CD4-positive, alpha-beta T cell (primary cell): ENCODE data around the gene MVD. TPM values are rescaled to one million over a fixed set of nuclear protein-coding genes. Genes with fewer than 3 reads are reported as not detected.

Experiments used
- ATAC-seq: fragments of 200-7000 bp; cut with Tn5 transposase; one replicate; pipeline ENCODE4 v1.10.0; 2022; ENCODE audit warnings: mild to moderate bottlenecking; ENCODE audit not compliant: poor library complexity
- CTCF ChIA-PET: fragments of 350-600 bp; sonication (Branson Sonifier 250); formaldehyde crosslinking; loops from one replicate; lab custom pipeline; 2021; ENCODE audit warnings: antibody characterized with exemption, inconsistent platforms; lab: Charles Lee
- POLR2A ChIA-PET: fragments of 350-600 bp; sonication (Branson Sonifier 250); formaldehyde crosslinking; loops from one replicate; lab custom pipeline; 2021; ENCODE audit warnings: antibody characterized with exemption, inconsistent platforms; lab: Charles Lee
- DNase-seq, 14 experiments: peaks; one replicate each; pipeline ENCODE4 v3.0.0-alpha.2; 2013 to 2020; ENCODE audit warnings: mixed read lengths in 2 of 14
- H3K27ac ChIP-seq, 2 donors: one replicate each; pipeline versions ENCODE4 v1.5.1 to v1.7.0; 2013; ENCODE audit warnings: low read length in 2 of 2, low read depth in 1 of 2, mild to moderate bottlenecking in 1 of 2
- H3K27me3 ChIP-seq, 2 experiments: 1 replicate in 1 of 2; 2 replicates in 1 of 2; pipeline versions ENCODE4 v1.6.1 to v1.7.0; 2013; ENCODE audit warnings: low read length in 2 of 2, control low read depth in 1 of 2, mild to moderate bottlenecking in 1 of 2, moderate library complexity in 1 of 2; ENCODE audit not compliant: insufficient read depth in 2 of 2, control insufficient read depth in 1 of 2
- H3K36me3 ChIP-seq: one replicate; pipeline ENCODE4 v1.6.1; 2013; ENCODE audit warnings: low read length, control low read depth; ENCODE audit not compliant: insufficient read depth
- H3K4me1 ChIP-seq: one replicate; pipeline ENCODE4 v1.6.1; 2013; ENCODE audit warnings: low read length, control low read depth; ENCODE audit not compliant: insufficient read depth
- H3K4me3 ChIP-seq: one replicate; pipeline ENCODE4 v1.5.1; 2013; ENCODE audit warnings: mild to moderate bottlenecking, low read length, moderate library complexity
- H3K9me3 ChIP-seq, 2 experiments: 1 replicate in 1 of 2; 2 replicates in 1 of 2; pipeline versions ENCODE4 v1.6.1 to v1.7.0; 2013; ENCODE audit warnings: low read length in 2 of 2, mild to moderate bottlenecking in 2 of 2, control low read depth in 1 of 2, moderate library complexity in 1 of 2; ENCODE audit not compliant: control insufficient read depth in 1 of 2, insufficient read depth in 1 of 2
- H3K27ac Mint-ChIP-seq: one replicate; pipeline ENCODE4 v1.8.0; 2020; ENCODE audit warnings: mixed read lengths
- H3K27me3 Mint-ChIP-seq: one replicate; pipeline ENCODE4 v1.8.0; 2021; ENCODE audit warnings: mixed read lengths
- H3K36me3 Mint-ChIP-seq: one replicate; pipeline ENCODE4 v1.8.0; 2021; ENCODE audit warnings: low read depth, mixed read lengths
- H3K4me1 Mint-ChIP-seq: one replicate; pipeline ENCODE4 v1.8.0; 2021; ENCODE audit warnings: low read depth, mixed read lengths
- H3K4me3 Mint-ChIP-seq: one replicate; pipeline ENCODE4 v1.8.0; 2020; ENCODE audit warnings: mild to moderate bottlenecking, mixed read lengths
- H3K9me3 Mint-ChIP-seq: one replicate; pipeline ENCODE4 v1.8.0; 2020; ENCODE audit warnings: mixed read lengths
- intact Hi-C, 2 experiments: fragments of 100-400 bp; cut with DNase I in 1 of 2; cut with micrococcal nuclease in 1 of 2; formaldehyde crosslinking; loops; one replicate each; pipeline versions ENCODE4 v1.15.1 to v1.9.0; 2023 to 2025; cut with DNase I, micrococcal nuclease
- total RNA-seq, 174 experiments: library from RNA in 2 of 174; stranded (reverse) in 2 of 174; gene quantifications; one replicate each; pipeline ENCODE4 v1.2.3 and lab custom pipeline; 2021 to 2026
- TF ChIP-seq, protein P1 (sequence below): fragments of 200-600 bp; IDR thresholded peaks from one replicate; pipeline ENCODE4 v1.8.0; 2022; ENCODE audit warnings: antibody characterized with exemption, mild to moderate bottlenecking

MVD gene
- total RNA-seq, 2 experiments from 2014 or later, result 74.2 to 76.9 TPM

DNA sequence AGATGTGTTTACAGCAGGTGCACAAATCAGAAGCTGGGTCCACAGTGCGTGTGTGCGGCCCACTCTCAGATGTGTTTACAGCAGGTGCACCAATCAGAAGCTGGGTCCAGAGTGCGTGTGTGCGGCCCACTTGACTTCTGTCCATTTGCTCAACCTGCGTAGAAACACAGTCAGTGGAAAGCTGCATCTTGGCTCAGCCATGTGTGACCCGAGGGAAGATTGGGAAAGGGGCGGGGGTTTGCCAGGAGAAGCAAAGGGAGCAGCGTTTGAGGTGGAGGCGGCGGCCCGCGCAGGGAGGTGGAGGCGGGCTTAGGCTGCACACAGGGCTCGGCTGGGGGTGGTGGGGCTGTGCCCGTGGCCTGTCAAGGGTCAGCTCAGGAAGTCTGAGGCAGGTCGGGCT lies 47.7 kb upstream of the MVD start:
- peaks cover 26% of the 10 kb centered on the region for H3K36me3 ChIP-seq
- no peak overlapping the region for H3K27ac ChIP-seq
- H3K27me3 Mint-ChIP-seq, result no peaks in the 10 kb centered on the region
- no peak for DNase-seq
- TF ChIP-seq, protein P1, sequence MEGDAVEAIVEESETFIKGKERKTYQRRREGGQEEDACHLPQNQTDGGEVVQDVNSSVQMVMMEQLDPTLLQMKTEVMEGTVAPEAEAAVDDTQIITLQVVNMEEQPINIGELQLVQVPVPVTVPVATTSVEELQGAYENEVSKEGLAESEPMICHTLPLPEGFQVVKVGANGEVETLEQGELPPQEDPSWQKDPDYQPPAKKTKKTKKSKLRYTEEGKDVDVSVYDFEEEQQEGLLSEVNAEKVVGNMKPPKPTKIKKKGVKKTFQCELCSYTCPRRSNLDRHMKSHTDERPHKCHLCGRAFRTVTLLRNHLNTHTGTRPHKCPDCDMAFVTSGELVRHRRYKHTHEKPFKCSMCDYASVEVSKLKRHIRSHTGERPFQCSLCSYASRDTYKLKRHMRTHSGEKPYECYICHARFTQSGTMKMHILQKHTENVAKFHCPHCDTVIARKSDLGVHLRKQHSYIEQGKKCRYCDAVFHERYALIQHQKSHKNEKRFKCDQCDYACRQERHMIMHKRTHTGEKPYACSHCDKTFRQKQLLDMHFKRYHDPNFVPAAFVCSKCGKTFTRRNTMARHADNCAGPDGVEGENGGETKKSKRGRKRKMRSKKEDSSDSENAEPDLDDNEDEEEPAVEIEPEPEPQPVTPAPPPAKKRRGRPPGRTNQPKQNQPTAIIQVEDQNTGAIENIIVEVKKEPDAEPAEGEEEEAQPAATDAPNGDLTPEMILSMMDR, result no peak
- ChIA-PET CTCF (no interaction called here), POLR2A (no interaction called here)
- no peak overlapping the region for H3K27ac Mint-ChIP-seq
- H3K4me1 ChIP-seq, result peaks cover 16% of the 10 kb centered on the region
- H3K4me3 Mint-ChIP-seq, result no peak overlapping the region
- H3K36me3 Mint-ChIP-seq, result peaks cover 6% of the 10 kb centered on the region
- H3K4me3 ChIP-seq, result no peak overlapping the region
- ATAC-seq, result no peak
- intact Hi-C loops, result no loop called here
- H3K27me3 ChIP-seq, result no peaks in the 10 kb centered on the region
- H3K4me1 Mint-ChIP-seq, result peaks cover 13% of the 10 kb centered on the region
- H3K9me3 Mint-ChIP-seq, result no peaks in the 10 kb centered on the region
- no peaks in the 10 kb centered on the region for H3K9me3 ChIP-seq

DNA sequence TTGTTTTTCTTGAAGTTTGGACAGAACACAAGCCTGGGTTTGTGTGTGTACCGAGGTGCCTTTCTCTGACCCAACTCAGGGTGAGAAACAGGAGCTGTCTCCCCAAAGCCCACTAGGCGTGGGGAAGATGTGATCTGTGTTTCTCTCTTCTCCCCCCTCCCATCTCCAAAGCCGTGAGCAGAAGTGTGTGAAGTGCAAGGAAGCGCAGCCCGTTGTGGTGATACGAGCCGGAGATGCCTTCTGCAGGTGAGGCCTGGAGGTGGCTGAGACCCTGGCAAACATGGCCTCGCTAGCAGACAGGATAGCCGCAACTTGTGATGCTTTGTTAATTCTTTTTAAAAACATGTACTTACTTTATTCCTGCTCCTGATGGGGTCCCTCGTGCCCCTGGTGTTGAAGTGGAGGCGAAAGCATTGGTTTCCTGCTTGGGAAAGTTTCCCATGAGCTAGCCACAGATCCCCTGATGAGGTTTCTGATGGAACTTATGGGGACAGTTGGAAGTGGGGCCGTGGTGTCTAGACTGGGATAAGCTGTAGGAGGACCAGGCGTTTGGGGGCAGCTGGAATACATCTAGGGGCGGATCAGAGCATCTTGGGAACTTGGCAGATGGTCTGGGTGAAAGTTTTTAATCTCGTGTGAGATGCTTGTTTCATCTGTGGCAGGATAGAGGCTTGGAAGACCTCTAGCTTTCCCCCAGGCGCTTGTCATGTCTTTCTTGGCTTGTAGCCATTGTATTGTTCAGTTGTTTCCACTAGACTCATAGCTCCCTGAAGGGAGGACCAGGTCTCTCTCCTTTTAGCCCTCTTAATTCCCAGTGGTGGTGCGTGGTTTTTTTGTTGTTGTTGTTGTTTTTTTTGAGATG lies 44.3 kb upstream of the MVD start:
- H3K36me3 ChIP-seq, result peaks cover 7% of the 10 kb centered on the region
- ATAC-seq (no peak), DNase-seq (peak in 2 of 14 experiments; percentile 42 to 47)
- ChIA-PET POLR2A (interaction anchor here (0.7 to 8.2 kb wide), 6 partner anchors 15 to 408 kb away, joined by 3 to 71 read pairs (median 3); partner anchors contain the start of genes SNAI3 and ZC3H18), CTCF (interaction anchor here (1.2 kb wide), 1 partner anchor 30 kb away, joined by 6 read pairs; no protein-coding TSS in a partner anchor)
- peak overlapping the region; percentile 89 for H3K4me3 Mint-ChIP-seq
- no peaks in the 10 kb centered on the region for H3K27me3 Mint-ChIP-seq
- intact Hi-C loops, result loop anchor here (1.0 to 10.0 kb wide), 5 partner anchors 132 to 1268 kb away; partner anchors contain the start of genes ZC3H18 (in 2 of the 2) and ZFPM1 (in 2 of the 2)
- TF ChIP-seq, protein P1, result no peak
- H3K4me1 Mint-ChIP-seq, result peaks cover 46% of the 10 kb centered on the region
- peaks cover 48% of the 10 kb centered on the region for H3K4me1 ChIP-seq
- no peaks in the 10 kb centered on the region for H3K27me3 ChIP-seq
- H3K36me3 Mint-ChIP-seq, result peaks cover 28% of the 10 kb centered on the region
- H3K27ac Mint-ChIP-seq, result peak overlapping the region; percentile 92
- H3K4me3 ChIP-seq, result peak overlapping the region; percentile 88
- peak overlapping the region; percentile 57 to 90 for H3K27ac ChIP-seq
- H3K9me3 ChIP-seq, result no peaks in the 10 kb centered on the region
- H3K9me3 Mint-ChIP-seq, result no peaks in the 10 kb centered on the region

DNA sequence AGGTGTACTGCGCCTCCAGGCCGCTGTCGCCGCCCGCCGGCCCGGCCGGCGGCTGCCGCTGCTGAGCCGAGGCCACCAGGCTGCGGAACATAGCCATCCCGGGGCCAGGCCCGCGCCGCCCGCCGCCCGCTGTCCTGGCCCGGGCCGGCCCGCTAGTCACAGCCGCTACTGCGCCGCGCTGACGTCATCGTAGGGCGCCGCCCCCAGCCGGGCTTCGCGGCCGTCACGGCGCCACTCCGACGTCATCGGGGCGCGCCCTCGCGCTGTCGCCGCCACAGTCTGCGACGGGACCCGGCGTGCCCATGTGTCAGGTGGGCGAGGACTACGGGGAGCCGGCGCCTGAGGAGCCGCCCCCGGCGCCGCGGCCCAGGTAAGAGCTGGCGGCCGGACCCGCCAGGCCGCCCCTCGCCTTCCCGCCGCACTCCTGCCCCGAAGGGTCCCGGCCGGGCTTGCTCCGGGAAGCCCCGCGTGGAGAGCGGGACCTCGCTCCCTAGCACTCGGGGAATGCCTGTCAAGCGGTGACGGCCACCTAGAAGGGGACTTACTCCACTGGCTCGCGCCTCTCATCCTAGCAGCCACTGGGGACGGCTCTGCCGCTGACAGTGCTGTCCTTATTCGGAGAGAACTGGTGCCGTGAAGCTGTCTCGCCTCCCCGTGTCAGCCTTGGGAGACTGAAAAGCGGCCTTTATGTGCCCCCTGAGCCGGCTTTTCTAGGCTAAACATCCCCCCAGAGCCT lies 43.5 kb upstream of the MVD start, which contains the start of the genes CTU2 and RNF166:
Gene CTU2 (plus strand): TSS at position 275 of the 736 bp plus-strand sequence. CDS start 28 bp downstream, at position 303.
Gene RNF166 (minus strand): TSS at position 180 of the 736 bp plus-strand sequence. CDS start 83 bp downstream, at position 97.
- peak; percentile 62 for ATAC-seq
- H3K27ac ChIP-seq, result peak within 1 kb of the TSS; percentile 93 to 96
- Mint-ChIP-seq H3K9me3 (no peaks in the 10 kb centered on the region), H3K36me3 (peaks cover 28% of the 10 kb centered on the region), H3K4me3 (peak within 1 kb of the TSS; percentile 99), H3K4me1 (peaks cover 54% of the 10 kb centered on the region), H3K27me3 (no peaks in the 10 kb centered on the region), H3K27ac (peak within 1 kb of the TSS; percentile 100)
- POLR2A ChIA-PET, result interaction anchor here (0.7 to 8.2 kb wide), 6 partner anchors 14 to 409 kb away, joined by 3 to 71 read pairs (median 3); partner anchors contain the start of genes SNAI3 and ZC3H18
- TF ChIP-seq, protein P1, result no peak
- peak within 1 kb of the TSS; percentile 88 for H3K4me3 ChIP-seq
- peaks cover 7% of the 10 kb centered on the region for H3K36me3 ChIP-seq
- H3K9me3 ChIP-seq, result no peaks in the 10 kb centered on the region
- no peaks in the 10 kb centered on the region for H3K27me3 ChIP-seq
- intact Hi-C loops, result loop anchor here (1.0 to 10.0 kb wide), 5 partner anchors 132 to 1268 kb away; partner anchors contain the start of genes ZC3H18 (in 2 of the 2) and ZFPM1 (in 2 of the 2)
- peak; percentile 81 to 98 (median 90) for DNase-seq
- CTCF ChIA-PET, result interaction anchor here (0.7 to 4.2 kb wide), 3 partner anchors 21 to 31 kb away, joined by 3 to 23 read pairs (median 6); partner anchors contain the start of gene SNAI3
- H3K4me1 ChIP-seq, result peaks cover 56% of the 10 kb centered on the region
